Tongue (tissue), 2 donors: Measurements from ENCODE around the gene C4BPA. TPM values are rescaled to one million over a fixed set of nuclear protein-coding genes. Genes with fewer than 3 reads are reported as not detected.

ENCODE experiments used
- DNase-seq: peaks from one replicate; pipeline ENCODE4 v3.0.0-alpha.2; 2015
- total RNA-seq: library from RNA; depleted of rRNA; stranded (reverse); fragments of >200 nt; gene quantifications from one replicate; pipeline ENCODE4 v1.2.3, GENCODE V29; 2014

The C4BPA gene
- total RNA-seq, 1 donor from 2014 or later = not detected

DNA sequence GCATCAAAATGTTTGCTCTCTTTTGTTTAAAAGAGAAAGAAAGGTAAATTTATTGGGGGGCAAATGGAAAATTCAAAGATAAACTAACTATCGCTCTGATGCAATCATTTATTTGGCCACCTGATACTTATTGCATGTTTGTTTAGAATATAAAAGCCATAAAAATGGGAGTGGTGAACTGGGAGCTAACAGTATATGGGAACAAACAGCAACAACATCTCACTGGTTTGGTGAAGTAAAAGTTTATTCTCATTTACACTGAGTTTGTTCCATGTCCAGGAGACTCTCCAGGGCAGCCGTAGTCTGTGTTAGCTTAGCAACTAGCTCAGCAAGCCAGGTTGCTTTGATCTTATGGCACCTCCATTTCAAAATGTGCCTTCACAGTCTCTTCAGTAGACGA is 20.4 kb downstream of the C4BPA start:
- no peak for DNase-seq

DNA sequence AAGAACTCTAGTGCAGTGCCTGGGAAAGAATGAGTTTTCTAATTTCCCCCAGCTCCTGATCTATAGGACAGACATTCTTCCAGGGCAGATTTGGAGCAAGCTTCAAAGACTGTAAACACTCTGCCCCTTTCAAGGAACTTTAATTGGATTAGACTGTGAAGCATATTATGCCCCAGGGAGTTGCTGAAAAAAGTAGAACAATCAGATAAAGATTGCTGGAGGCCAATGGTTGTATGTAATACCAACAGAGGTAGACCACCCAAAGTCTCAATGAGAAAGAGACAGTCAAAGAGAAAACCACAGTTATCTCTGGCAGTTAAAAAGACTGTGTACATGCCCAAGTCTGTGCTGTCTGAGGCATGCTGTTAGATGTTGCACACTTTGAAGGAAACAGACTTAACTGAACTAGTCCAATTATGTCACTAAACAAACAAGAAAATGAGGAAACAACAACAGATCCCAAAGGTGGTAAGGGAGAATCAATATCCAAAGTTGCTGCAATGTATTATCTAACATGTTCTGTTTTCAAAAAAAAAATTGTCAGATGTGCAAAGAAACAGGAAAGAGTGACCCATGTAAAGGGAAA is 24.4 kb downstream of the C4BPA start:
- no peak for DNase-seq

- DNase-seq = no peak
Measured at GRCh38 chr1:207129053-207129452, 25.0 kb downstream of the C4BPA start.

DNA sequence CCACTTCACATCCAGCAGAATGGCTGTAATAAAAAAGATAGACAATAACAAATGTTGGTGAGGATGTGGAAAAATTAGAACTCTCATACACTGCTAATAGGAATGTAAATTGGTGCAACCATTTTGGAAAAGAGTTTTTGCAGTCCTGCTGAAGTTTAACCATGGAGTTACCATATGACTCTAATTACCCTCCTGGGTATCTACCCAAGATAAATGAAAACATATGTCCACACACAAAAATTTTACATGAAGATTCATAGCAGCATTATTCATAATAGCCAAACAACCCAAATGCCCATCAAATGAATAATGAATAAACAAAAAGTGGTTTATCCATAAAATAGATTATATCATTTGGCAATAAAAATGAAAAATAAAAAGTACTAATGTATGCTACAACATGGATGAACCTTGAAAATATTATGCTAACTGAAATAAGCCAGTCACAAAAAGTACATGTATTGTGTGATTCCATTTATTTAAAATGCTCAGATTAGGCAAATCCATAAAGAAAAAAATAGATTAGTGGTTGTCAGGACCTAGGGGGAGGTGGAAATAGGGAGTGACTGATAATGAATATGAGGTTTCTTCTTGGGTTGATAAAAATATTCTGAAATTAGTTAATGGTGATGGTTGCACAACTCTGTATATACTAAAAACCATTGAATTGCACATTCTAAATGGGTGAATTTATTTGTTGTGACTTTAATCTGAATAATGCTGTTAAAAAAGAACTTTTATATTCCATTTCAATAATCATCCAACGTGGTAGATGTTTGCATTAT is 26.4 kb downstream of the C4BPA start:
- DNase-seq = no peak

- no peak for DNase-seq
Measured at GRCh38 chr1:207131163-207131562, 27.1 kb downstream of the C4BPA start.

- no peak for DNase-seq
Measured at GRCh38 chr1:207134581-207134980, 30.5 kb downstream of the C4BPA start.

GRCh38 chr1:207139616-207140015 is 35.6 kb downstream of the C4BPA start:
- no peak for DNase-seq

- DNase-seq = no peak
Measured at GRCh38 chr1:207140536-207140935, 36.5 kb downstream of the C4BPA start.

DNA sequence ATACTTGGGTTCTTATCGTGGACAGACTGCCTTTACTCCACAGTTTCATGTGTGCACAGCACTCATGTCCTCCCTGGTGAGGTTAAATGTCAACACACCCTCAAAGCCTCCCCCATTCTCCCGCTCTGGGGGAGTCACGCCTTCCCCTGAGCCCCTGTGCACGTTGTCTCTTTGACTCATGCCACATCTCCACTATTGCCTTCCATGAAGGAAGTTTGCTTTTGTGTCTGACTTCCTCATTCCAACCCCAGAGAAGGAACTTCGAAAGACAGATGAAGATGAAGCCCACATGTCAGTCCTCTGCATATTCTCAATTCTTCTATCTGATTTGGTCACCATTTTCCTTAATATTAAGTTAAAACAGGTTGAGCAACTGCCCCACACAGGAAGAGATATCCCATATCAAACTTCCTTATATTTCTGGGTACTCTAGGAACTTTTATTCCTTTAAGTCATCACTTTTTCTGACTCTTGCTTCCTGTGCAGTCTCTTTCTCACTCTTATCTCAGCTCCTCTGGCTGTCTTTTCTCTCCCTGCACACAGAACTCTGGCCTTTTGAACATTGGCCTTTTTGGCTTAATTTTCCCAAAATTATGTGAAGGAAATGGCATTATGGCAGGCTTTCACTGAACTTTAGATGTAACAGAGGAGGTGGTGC is 41.5 kb downstream of the C4BPA start:
- DNase-seq = no peak

DNA sequence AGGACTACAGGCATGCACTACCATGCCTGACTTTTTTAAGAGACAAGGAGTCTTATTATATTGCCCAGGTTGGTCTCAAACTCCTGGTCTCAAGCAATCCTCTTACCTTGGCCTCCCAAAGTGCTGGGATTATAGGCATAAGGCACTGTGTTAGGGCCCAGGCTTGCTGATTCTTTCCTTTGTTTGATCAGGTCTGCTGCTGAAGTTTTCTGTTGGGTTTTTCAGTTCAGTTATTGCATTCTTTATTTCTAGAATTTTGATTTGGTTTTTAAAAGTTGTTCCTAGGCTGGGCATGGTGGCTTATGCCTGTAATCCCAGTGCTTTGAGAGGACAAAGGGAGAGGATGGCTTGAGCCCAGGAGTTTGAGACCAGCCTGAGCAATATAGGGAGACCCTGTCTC is 47.9 kb downstream of the C4BPA start:
- DNase-seq = no peak

DNA sequence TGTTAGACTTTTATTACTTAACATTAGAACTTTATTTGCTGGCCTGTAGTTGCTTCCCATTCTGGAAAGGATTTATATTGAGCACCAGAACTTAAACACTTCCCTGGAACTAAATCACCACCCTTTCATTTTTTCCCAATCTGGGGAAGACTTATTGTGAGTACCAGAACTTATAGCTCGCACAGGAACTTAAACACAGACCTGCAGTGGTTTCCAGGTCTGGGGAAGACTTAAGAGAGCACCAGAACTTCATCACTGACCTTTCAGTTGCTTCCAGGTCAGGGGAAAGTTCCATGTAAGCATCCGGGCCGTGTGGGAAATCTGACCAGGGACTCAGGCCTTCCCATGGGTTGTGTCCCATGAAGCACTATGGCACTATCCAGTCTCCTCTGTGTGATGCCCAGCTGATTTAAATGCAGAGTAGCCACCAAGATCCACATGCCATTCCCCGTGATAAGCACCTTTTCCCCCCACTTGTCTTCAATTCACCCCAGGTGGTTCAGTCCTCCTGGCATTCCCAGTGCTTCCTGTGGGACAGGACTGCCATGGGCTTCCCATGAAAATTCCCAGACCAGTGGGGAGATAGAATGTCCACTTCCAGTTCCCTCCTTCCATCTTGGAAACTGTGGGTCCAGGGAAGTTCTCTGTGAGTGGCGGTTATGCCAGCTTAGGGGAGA is 48.9 kb downstream of the C4BPA start:
- no peak for DNase-seq

DNA sequence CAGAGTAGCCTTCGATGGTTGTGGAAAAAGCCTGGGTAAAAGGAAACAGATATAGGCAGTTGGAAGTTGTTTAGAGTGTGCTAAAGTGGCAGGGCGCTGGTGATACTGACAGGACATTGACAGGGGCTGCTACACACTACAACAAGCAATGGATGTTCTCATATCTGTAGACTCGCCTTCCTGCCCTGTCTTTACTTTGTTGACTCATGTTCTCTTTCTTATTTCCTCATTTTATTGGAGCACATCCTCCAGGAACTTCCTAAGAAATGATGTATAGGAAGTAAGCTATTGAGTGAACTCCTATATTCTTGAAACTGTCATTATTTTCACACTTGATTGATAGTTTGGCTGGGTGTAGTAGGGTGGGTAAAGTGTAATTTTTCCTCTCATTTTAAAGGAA is 51.0 kb downstream of the C4BPA start:
- no peak for DNase-seq

DNA sequence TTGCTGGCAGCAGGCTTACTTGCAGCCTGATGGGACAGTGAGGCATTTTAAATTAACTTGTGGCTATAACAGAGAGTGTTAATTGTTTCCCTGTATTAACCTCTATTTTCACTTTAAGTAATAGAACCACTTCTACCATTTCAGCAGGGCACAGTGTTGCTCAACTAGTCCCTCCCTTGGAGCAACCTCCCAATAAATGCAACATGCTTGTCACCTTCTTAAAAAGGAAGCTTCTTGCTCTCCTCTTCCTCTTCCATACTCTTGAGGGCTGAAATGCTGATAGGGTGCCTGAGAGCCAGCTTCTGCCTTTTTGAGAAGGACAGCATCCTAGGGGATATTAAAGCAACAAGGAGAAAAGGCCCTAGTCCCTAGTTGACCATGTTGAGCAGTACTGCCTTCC is 52.1 kb downstream of the C4BPA start:
- no peak for DNase-seq

DNA sequence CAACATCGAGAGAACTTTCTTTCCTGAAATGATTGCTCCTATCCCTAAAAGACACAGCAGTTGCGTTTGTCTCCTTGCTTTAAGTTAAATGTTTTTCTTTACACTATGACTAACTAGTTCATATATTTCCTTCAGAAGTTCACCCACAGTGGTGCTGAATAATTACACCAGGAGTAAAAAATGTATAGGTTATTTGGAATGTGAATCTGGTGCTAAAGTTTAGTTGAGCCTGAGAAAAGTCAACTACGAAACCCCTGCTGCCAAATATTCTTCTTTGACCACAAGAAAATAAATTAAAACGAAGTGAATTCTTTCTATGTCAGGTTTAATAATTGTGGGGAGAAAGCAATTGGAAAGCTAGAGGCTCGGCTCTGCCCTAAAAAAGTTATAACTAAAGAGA is 52.8 kb downstream of the C4BPA start:
- no peak for DNase-seq

- no peak for DNase-seq
Measured at GRCh38 chr1:207164086-207164485, 60.1 kb downstream of the C4BPA start.

- DNase-seq = no peak
Measured at GRCh38 chr1:207172321-207172720, 68.3 kb downstream of the C4BPA start.

- no peak for DNase-seq
Measured at GRCh38 chr1:207172885-207173284, 68.9 kb downstream of the C4BPA start.

- no peak for DNase-seq
Measured at GRCh38 chr1:207173396-207173795, 69.4 kb downstream of the C4BPA start.

- DNase-seq = no peak
Measured at GRCh38 chr1:207174913-207175312, 70.9 kb downstream of the C4BPA start.

DNA sequence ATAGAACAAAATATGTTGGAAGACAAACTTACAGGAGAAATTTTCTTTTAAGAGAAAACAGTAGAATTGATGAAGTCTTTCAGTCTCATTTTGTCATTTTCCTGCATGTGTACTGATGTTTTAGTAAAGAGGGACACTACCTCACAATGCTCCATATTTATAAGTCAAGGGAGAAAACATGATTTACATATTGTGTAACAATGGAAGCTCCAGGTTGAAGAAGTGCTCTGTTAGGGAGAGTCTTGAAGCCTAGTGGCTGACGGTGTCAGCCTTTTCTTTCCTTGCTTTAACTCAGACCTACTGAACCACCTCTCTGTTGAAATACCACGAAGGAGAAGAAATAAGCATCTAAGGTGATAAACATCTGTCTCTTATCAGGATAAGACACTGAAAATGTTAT is 75.0 kb downstream of the C4BPA start:
- DNase-seq = no peak

- no peak for DNase-seq
Measured at GRCh38 chr1:207181847-207182246, 77.8 kb downstream of the C4BPA start.

GRCh38 chr1:207186503-207186902 is 82.5 kb downstream of the C4BPA start:
- no peak for DNase-seq

GRCh38 chr1:207188901-207189300 is 84.9 kb downstream of the C4BPA start:
- DNase-seq = no peak
